RWPE1 (cell line): ENCODE results near the gene APIP.

Source experiments
- CTCF ChIA-PET: fragments of 350-600 bp; sonication (Branson Sonifier 250); formaldehyde crosslinking; extraction: SDS; loops from one replicate; lab custom pipeline; 2021; lab: Yijun Ruan, JAX
- POLR2A ChIA-PET: fragments of 400-600 bp; formaldehyde crosslinking; extraction: SDS; loops from one replicate; lab custom pipeline; 2020; ENCODE audit warnings: antibody characterized with exemption; ENCODE audit not compliant: low non-redundant PET; lab: Yijun Ruan, JAX
- DNase-seq: peaks from one replicate; pipeline ENCODE4 v3.0.0; 2012; ENCODE audit warnings: low spot score
- H3K27ac ChIP-seq: fragments of 450-650 bp; 2 replicates; pipeline ENCODE4 v1.5.1; 2017
- CTCF ChIP-seq: fragments of 450-650 bp; conservative IDR thresholded peaks from 2 replicates; pipeline ENCODE4 v1.5.1; 2017; ENCODE audit warnings: low read depth, mild to moderate bottlenecking

Gene APIP

GRCh38 chr11:34916015-34916842 is at the start of gene APIP, which contains the start of gene PDHX:
Gene APIP, minus strand, starts transcription at chr11:34916379. Its CDS starts 95 bp downstream, at chr11:34916284.
Gene PDHX, plus strand, starts transcription at chr11:34916618. Its CDS starts 38 bp downstream, at chr11:34916656.
- DNase-seq, result peak; percentile 99
- POLR2A ChIA-PET, result interaction anchor here (0.5 to 1.3 kb wide), 2 partner anchors 9 to 225 kb away, joined by 3 to 4 read pairs; no protein-coding TSS in a partner anchor
- peak within 1 kb of the TSS; percentile 97 for H3K27ac ChIP-seq
- CTCF ChIA-PET, result interaction anchor here (0.7 kb wide), 1 partner anchor 1587 kb away, joined by 4 read pairs; no protein-coding TSS in a partner anchor
- TF ChIP-seq CTCF, result no peak

DNA sequence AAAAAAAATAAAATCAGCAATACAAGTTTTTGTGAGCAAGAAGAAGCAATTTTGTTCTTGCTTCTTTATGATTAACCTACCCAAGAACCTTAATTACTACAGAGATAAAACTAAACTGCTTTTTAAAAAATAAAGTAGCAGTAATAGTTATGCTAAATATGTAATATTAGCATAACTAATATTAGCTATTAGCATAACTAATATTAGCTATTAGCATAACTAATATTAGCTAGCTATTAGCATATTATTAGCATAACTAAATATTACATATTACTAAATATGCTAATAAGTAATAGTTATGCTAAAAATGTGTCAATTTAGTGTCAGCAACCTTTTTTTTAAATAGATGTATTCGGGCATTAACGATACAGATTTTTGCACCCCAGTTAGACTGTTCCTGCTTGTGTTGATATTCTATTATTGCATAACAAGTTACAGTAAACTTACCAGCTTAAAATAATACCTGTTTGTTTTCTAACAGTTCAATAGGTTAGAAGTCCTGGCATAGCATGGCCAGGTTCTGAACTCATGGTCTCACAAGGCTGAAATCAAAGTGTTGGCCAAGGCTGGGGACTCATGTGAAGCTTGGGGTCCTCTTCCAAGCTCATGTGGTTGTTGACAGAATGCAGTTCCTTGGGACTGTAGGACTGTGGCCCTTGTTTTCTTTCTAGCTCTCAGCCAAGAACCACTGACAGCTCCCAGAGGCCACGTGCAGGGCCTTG is 48.6 kb upstream of the APIP start:
- TF ChIP-seq CTCF, result no peak
- DNase-seq, result no peak
- CTCF ChIA-PET, result no interaction called here
- no peak overlapping the region for H3K27ac ChIP-seq
- POLR2A ChIA-PET, result no interaction called here

DNA sequence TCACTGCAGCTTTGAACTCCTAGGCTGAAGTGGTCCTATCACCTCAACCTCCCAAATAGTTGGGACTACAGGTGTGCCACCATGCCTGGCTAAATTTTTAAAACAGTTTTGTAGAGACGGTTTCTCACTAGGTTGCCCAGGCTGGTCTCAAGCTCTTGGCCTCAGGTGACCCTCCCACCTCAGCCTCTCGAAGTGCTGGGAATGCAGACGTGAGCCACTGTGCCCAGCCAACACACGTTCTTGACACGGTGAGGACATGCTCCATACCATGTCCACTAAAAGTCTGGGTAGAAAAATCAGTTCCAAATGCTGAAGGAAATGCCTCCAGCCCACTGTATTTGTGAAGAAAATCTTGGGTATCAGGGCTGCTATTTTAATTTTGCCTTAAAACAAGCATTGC is 47.2 kb upstream of the APIP start:
- ChIA-PET POLR2A (no interaction called here), CTCF (interaction anchor here (0.7 kb wide), 1 partner anchor 92 kb away, joined by 3 read pairs; no protein-coding TSS in a partner anchor)
- TF ChIP-seq CTCF, result no peak
- DNase-seq, result no peak
- no peak overlapping the region for H3K27ac ChIP-seq

DNA sequence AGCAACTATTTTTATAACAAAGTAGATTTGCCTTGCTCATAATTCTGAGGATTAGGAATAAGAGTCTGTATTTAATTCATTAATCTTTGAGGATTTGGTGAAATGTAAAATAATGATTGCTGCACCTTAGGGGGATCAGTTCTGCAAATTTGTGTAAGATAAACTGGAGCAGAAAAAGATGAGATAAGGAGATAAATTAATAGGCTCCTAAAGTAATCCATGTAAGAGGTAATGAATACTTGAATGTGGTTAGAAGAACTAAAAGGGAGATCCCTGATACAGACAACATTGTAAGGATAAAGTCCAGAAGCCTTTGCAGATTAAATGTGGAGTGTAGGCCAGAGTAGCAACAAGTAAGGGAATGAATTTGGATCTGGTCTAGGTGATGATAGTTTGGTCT is 45.9 kb upstream of the APIP start:
- POLR2A ChIA-PET, result no interaction called here
- no peak overlapping the region for H3K27ac ChIP-seq

DNA sequence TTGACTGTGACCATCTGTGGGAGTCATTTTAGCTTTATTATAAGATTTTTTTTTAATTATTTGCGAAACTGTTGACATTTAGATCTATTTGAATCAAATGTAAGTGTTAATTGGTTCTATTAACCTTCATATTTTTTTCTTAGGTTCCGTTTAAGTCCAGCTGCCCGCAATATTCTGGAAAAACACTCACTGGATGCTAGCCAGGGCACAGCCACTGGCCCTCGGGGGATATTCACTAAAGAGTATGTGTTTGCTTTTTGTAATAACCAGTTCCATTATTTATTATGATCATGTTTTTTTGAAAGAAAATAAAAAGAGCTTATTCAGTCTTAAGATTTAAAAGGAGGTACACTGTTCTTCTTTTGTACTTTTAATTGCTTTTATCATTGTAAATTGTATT is 44.1 kb upstream of the APIP start:
- ChIA-PET CTCF (no interaction called here), POLR2A (no interaction called here)
- no peak overlapping the region for H3K27ac ChIP-seq

More for the DNA sequence above, 45.9 kb upstream of the APIP start:
- CTCF ChIA-PET, result no interaction called here
- TF ChIP-seq CTCF, result no peak
- no peak for DNase-seq

More for the DNA sequence above, 44.1 kb upstream of the APIP start:
- no peak for DNase-seq
- TF ChIP-seq CTCF, result no peak
